ENCODE data around the gene PUSL1.

Gene PUSL1, protein sequence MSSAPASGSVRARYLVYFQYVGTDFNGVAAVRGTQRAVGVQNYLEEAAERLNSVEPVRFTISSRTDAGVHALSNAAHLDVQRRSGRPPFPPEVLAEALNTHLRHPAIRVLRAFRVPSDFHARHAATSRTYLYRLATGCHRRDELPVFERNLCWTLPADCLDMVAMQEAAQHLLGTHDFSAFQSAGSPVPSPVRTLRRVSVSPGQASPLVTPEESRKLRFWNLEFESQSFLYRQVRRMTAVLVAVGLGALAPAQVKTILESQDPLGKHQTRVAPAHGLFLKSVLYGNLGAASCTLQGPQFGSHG

DNA sequence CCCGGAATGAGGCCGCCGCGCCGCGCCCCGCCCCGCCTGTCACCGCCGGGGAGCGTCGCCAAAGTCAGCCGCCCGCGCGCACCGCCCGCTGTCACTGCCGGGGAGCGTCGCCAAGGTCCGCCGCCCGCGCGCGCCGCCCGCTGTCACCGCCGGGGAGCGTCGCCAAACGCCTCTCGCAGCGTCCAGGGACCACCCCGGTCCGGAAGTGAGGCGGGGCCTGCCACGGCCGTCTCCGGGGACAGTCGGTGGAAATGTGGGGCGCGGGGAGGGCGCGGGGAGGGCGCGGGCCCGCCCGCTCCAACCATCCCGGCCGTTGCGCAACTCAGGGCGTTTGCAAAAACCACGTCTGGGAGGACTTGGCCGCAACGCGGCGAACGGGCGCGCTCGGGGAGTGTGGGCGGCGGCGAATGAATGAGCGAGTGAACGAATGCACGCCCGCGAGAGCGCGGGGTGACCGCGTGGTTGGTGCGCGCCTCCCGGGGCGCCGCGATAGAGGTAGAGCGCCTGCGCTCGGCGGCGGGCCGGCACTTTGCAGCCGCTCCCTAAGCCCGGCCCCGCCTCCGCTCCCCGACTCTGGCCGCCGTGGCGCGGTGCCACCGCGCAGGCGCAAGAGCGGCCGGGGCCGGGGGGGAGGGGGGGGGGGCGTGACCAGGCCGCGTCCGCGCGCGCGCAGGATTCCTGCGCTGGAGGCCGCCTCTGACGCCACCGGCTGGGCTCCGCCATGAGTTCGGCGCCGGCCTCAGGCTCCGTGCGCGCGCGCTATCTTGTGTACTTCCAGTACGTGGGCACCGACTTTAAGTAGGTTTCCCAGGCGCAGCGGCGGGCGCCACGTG is at the start of gene PUSL1, which contains the start of gene ACAP3:
TSS of gene PUSL1 (plus strand) at position 675 of the 833 bp plus-strand sequence. CDS start at position 722, 47 bp downstream.
TSS of gene ACAP3 (minus strand) at position 8 of the 833 bp plus-strand sequence. CDS start 115 bp downstream, outside the sequence.
- DNase-seq, result peak; percentile 86 to 92

DNA sequence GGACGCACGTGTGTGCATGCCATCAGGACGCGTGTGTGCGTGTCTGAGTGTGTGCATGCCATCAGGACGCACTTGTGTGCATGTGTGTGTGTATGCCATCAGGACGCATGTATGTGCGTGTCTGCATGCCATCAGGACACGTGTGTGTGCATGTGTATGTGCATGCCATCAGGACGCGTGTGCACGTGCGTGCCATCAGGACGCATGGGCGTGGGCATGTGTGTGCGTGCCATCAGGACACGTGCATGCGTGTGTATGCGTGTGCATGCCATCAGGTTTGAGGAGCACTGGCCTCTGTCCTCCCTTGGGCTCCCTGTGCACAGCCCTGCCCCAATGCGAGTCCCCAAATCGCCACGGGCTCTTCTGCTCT is 49.3 kb upstream of the PUSL1 start:
- DNase-seq, result no peak

DNA sequence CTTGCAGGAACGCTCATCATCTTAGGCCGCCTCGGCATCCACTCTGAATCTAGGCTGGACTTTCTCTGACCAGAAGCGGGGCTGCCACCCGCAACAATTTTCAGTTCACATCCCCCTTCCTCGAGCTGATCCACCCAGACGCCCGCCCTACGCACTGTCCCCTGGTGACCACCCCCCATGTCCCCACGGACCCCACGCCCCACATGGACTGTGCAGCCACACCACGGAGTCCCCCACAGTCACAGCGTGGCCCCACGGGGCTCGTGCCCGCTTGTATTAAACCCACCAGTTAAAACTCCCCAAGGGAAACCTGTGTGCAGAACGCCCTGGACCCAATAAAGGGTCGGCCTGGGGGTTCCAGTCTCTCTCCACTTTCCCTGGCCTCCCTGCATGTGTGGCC is 48.9 kb upstream of the PUSL1 start:
- DNase-seq, result no peak

DNA sequence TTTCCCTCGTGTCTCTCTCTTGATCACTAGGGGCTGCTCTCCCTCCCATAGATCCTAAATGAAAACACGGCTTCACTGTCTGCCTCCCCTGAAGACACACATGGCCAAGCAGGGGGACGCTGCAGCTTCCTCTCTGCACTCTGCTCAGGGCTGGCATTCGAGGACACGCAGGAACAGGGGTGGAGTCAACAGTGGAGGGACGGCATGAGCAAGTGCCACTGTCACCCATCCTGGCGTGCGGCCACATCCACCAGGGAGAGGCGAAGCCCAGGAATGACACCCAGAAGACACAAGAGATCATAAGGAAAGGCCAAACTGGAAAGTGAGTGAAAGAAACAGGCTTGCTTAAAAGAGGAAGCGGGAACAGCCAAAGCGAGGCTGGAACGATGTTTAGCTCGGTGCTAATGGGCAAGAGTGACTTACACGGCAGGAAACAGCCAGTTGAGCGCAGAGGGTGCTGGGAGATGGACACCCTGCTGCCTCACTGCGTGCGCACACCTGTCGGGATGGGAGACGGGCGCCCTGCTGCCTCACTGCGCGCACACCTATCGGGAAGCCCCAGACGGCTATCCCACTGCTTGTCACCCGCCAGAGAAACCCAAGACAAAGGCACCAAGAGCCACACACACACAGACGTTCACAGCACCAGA is 48.3 kb upstream of the PUSL1 start:
- DNase-seq, result no peak

DNA sequence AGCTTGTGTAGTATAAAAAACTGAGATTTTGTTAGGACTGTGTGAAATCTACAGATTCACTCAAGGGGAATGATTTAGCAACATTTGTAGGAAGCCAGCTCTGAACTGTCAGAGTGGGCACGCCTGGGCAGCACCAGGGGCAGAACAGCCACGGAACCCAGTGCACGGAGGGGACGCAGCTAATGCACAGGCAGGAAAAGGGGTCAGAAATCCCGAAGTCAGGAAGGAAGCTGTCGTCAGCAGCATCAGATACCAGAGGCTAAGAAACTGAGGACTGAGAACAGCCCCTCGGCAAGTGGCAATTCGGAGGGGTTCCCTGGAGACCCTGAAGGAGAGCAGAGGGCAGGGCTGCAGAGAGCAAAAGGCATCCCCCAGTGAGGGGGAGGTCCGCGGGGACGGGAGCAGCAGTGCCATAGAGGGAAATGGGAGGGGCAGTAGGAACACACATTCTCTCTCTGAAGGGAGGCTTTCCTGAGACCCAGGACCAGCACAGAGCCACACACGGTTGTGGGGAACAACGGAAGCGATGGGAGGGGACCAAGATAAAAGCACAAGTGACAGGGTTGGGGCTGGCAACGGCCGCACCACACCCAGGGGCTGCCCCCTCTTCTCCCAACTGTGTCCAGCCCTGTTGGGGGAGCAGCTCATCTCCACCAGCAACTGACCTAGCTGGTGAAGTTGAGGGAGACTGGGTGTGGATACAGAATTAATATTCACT is 47.4 kb upstream of the PUSL1 start:
- no peak for DNase-seq

DNA sequence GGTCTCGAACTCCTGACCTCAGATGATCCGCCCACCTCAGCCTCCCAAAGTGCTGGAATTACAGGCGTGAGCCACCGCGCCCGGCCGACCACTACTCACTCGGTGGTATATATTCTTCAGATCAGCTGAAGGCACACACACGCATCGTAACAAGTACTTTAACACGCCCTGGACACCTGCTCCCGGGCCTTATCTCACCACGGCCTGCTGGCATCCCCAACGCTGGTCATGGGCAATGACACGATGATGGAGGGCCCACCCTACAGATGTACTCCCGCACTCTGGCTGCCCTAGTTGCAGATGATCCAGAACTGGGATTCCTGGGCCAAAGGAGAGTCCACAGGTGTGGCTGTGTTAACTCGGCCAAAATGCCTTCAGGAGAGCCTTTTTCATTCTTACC is 46.3 kb upstream of the PUSL1 start:
- DNase-seq, result no peak

DNA sequence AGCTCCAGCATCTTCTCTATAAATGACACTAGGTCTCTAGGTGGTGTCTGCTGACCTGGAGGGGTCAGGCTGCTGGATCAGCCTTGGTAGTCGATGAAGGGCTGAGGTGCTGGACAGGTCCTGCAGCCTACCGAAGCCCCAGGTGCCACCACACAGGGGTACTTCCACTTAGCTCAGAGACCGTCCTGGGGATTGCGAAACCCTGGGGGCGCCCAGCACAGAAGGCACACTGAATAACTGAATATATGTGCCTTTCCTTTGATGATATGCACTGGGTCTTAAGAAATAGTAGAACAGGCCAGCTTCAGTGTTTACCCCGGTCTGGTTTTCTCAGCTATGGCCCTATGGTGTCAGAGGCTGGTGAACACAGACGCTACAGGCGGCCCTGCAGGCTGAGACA is 45.6 kb upstream of the PUSL1 start:
- no peak for DNase-seq

DNA sequence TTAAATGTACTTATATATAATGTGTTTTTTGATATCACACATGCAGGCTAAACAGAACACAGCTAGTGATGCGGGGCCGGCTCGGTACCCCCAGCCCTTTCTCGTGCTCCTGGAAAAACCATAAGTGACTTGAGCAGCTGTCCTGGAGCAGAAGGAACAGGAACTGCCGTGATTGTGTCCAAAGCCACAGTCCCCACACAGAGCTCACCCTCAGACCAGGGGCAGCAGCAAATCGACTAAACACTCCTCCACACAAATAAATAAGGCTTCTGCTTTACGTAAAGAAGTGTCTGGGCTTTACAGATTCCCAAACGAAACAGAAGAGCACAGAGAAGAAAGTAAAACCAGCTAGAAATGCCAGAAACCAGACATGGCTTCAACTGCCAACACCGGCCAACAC is 44.4 kb upstream of the PUSL1 start:
- DNase-seq, result no peak

DNA sequence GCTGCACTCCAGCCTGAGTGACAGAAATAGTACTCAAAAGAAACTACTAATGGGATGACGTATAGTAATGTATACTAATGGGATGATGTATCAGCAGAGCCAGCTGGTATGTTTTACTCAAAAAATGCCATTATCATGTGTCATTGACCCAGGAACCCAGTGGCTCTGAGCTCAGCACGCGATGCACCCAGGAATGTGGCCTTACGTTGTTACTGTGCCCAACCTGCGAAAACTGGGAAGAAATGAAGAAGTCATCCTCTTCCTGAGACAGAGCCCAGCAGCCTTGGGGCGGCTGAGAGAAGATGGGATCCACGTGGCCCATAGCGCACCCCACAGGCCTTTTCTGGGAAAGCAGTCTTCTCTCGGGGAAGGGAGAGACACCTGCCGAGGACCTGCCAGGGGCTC is 43.5 kb upstream of the PUSL1 start:
- DNase-seq, result no peak

DNA sequence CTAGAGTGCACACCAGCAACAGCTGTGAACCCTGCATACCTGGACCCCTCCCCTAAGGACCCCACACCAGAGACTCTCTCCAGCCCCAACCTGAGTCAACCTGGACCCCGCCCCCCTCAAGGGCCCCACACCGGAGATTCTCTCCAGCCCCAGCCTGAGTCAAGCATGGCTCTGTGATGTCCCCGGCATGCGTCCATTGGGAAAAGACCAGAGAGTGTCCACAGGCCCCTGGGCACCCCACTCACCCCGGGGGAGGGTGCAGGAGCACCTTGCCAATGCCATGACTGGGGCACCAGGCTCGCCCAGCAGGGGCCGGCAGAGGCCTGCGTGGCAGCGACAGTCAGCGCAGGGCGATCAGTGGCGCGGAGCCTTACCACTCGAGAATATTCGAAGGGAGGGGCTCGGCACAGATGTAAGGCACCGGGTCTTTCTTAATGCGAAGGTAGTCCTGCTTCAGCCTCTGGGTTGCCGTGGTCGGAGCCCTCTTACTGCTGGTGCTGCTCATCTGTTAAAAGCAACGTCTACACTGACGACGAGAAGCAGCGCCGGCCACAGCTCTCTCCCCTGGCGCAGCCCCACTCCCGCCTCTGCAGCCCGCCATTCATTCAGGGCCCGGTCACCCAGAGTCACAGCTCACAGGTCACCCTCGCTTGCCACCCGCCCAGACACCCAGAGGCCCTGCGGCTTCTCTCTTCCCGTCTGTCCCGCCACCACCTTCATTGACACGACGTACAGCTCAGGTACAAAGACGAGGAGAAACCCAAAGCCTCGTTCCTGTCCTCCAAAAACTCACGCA is 40.7 kb upstream of the PUSL1 start:
- DNase-seq, result no peak

DNA sequence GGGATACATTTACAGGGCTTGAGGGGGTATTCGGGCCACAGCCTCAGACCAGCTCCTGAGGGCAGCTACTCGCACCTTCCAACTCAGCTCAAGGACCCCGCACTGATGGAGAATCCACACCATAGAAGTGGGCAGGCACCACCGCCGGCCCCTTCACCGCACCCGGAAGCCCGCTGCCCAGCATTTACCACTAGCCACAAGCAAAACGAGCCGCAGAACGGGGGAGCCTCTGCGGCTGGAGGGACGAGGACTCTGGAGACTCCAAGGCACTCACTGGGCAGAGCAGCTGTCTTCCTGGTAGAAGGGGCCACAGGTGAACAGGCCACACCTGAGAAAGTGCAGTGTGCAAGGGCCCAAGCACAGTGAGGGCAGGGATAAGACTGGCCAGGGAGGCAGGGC is 40.1 kb upstream of the PUSL1 start:
- DNase-seq, result no peak

DNA sequence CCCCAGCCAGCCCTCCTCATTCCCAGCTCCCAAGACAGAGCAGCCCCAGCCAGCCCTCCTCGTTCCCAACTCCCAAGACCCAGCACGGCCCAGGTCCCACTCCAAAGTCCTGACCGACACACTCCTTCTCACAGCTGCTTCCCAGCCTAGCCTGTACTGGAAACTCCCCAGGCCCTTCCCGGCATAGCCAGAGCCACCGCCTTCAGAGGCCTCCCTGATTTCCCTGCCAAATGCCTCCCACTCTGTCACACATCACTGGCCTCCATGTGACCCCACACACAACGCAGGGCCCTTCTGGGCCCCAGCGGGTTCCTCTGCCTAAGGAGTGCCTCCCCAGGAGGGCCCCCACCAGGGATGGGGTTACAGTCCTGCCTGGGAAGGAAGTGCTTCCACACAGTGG is 37.6 kb upstream of the PUSL1 start:
- no peak for DNase-seq

DNA sequence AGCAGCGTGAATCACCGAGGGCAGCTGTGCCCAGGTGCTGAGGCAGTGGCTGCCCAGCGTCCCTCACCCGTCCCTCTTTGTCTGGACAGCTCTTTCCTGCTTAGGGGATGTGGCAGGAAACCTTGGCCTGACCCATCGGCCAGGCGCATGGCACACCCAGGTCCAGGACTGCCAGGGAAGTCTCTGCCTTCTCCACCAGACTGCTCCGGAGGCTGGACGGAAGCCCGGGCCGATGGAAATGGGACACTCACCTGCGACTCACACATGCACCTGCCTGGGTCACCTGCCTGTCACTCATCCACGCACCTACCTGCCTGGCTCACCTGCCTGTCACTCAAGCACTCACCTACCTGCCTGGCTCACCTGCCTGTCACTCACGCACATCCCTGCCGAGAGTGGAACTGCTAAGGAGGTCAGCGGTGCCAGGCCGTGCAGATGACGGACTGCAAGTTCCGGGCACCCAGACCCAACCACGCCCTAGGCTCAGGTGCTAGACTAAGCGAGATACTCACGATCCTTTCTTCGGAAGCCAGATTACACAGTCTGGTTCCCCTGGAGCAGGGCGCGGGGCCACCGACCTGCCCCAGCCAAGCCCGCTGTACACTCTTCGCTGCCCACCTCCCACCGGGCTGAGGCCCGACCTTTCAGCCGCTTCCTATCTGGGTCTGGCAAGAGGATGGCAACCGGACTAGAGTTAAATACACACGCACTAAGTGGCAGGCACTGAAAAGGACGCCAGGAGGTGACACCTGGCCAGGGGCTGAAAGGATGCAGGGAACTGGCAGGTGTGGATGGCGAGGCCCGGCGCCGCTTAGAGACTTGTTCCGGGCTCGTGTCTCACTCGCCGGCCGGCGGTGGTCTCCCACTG is 35.8 kb upstream of the PUSL1 start:
- DNase-seq, result no peak

DNA sequence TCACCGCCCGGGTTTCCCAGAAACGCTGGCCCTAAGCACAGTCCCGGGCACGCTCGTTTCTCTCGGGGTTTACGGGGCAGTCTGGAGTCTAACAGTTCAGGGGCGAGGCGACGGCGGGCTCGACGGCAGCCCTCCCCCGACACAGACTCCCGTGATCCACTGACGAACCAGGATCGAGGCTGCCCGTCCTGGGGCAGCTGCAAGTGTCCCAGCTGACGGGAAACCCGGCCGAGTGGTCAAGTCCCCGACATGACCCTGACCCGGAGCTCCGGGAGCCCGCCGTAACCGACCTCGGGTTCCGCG is 35.2 kb upstream of the PUSL1 start:
- no peak for DNase-seq

DNA sequence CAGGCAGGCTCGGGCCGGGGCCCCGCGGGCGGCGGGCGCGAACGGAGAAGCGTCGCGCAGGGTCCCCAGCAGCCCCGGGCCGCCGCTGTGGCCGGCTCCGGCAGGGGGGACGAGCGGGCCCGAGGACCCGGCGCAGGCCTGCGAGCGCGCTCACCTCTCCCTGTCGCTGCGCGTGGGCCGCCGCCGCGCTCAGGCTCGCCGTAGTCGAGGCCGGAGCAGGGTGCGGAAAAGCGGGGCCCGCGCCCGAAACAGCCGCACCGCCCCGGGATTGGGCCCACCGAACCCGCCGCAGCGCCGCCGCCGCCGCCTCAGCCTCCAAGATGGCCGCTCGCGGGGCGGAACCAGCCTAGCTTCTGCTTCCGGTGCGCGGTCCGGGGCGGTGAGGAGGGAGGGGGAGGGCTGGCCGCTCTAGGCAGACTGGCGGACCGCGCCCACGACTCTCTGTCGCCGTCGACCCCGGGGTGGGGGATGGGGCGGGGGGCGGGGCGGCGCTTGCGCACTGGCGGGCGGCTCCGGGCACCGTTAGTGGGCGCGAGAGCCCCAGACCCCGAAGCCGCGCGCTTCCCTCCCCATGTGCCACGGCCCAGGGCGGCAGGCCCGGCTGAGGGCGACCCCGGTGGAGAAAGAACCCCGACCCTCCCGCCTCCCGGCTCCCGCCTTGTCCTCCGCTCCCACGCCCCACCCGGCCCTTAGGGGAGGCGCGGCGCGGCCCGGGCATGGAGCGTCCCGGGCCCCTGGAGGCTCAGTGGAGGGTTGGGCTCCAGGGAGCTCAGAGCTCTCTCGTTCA is 34.7 kb upstream of the PUSL1 start, which contains the start of gene UBE2J2:
TSS of gene UBE2J2 (minus strand) at position 343 of the 787 bp plus-strand sequence. CDS start 5,862 bp downstream, outside the sequence.
- DNase-seq, result peak; percentile 46 to 78

DNA sequence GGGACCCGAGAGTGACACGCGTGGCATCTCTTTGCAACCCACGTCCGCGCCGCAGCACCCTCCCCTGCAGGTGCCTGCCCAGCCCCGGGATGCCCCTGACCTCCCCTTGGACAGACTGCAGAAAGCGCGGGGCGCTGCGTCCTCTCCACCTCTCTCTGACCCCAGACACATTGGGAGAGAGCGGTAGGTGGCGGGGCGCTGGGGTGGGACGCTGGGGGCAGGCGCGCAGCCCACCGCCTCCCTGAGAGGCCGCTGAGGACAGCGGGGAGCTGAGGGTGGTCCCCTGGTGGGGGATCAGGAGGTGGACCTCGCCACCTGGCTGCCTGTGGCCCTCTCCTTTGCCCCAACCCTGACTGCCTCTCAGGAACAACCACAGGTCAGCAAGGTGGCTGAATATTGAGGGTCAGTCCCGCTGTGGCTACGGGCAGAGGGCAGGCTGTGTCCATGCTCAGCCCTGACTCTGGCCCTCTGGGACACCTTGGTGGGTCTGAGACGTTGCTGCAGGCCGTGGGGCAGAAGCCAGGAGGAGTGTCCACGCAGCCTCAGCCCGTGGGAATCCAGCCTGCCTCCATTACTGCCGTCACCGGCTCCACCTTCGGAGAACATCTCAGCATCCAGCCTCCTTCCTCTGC is 34.0 kb upstream of the PUSL1 start:
- no peak for DNase-seq

DNA sequence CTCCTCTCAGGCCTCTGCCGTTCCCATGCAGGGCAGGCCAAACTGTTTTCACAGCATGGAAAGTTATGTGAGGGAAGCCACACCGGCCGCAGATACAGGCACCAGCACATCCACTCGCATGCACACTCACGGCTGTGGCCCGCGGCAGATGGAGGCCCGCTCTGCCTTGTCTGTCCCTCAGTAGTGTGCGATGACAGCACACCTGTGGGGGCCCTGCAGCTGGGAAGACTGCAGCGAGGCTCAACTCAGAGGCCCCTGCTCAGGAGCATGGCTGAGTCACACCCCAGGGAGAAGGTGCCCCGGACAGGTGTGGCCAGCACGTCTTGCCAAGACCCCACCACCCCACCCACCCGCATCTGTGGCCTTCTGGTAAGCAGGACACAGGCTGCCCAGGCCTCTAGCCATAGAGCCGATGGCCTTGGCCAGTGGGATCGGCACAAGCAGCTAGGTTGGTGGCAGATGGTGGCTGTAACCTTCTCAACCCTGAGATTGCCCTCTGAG is 33.4 kb upstream of the PUSL1 start:
- no peak for DNase-seq

DNA sequence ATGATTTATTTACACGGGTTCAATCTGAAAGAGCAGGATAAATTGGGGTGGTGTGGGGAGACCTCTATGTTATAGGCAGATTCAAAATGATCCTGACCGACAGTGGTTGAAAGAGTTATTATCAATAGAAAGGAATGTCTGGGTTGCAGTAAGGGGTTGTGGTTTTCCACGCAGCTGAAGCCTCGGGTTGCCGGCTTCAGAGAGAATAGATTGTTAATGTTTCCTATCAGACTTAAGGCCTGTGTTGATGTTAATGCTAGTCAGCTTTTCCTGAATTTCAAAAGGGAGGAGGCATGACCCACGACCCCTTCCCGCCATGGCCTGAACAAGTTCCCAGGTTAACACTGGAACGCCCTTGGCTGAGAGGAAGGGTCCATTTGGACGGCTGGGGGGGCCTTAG is 32.6 kb upstream of the PUSL1 start:
- no peak for DNase-seq

DNA sequence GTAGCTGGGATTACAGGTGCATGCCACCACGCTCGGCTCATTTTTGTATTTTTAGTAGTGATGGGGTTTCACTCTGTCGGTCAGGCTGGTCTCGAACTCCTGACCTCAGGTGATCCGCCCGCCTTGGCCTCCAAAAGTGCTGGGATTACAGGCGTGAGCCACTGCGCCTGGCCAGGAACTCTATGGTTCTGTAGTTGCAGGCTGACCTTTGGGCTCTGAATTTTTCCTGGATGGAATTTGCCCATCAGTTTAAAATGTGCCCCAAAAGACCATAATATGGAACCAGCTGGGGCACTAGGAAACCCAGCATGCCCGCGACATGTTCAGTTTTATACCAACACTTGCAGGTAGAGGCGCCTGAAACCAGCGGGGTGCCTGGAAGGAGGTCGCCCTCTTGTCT is 29.8 kb upstream of the PUSL1 start:
- no peak for DNase-seq

DNA sequence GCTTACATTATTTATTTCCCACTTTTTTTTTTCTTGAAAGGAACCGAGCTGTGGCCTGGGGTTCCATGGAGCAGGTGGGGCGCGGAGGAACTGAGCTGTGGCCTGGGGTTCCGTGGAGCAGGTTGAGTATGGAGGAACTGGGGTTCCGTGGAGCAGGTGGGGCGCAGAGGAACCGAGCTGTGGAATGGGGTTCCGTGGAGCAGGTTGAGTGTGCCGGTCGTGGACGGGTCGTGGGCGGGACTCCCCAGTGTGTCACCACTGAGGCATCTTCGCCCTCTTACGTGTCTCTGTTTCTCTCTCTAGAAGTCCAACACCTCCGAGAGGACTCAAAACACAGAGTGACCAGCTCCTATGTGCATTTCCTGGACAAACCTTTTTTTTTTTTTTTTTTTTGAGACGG is 29.4 kb upstream of the PUSL1 start:
- no peak for DNase-seq

Measured in NCI-H187 (cell line).